Right lobe of liver (tissue), 6 donors: ENCODE results near the gene PAPOLG. TPM values are rescaled to one million over a fixed set of nuclear protein-coding genes. Genes with fewer than 3 reads are reported as not detected.

Source experiments
- ATAC-seq, 4 donors: fragments of 200-7000 bp; cut with Tn5 transposase; one replicate each; pipeline ENCODE4 v1.9.1; 2020; ENCODE audit warnings: mild to moderate bottlenecking in 4 of 4, moderate library complexity in 4 of 4
- DNase-seq, 3 donors: peaks; one replicate each; pipeline ENCODE4 v3.0.0-alpha.2; 2020
- H3K27ac ChIP-seq, 3 donors: fragments of 200-600 bp; one replicate each; pipeline ENCODE4 v1.8.0; 2022
- H3K27me3 ChIP-seq, 2 donors: fragments of 200-600 bp; one replicate each; pipeline ENCODE4 v1.8.0; 2022
- H3K36me3 ChIP-seq, 4 donors: fragments of 200-600 bp; sonication (generic) in 1 of 4; one replicate each; pipeline versions ENCODE4 v1.5.1 to v1.8.0; 2017 to 2022; ENCODE audit warnings: control low read depth in 1 of 4
- H3K4me1 ChIP-seq, 4 donors: fragments of 200-600 bp; sonication (generic) in 1 of 4; one replicate each; pipeline versions ENCODE4 v1.5.1 to v1.8.0; 2017 to 2022; ENCODE audit warnings: control low read depth in 1 of 4
- H3K4me3 ChIP-seq, 3 donors: fragments of 200-600 bp; one replicate each; pipeline ENCODE4 v1.8.0; 2022
- H3K9me3 ChIP-seq, 4 donors: fragments of 200-600 bp; sonication (generic) in 1 of 4; one replicate each; pipeline versions ENCODE4 v1.5.1 to v1.8.0; 2017 to 2022; ENCODE audit warnings: control low read depth in 1 of 4
- CTCF ChIP-seq, 4 donors: fragments of 200-600 bp in 3 of 4; fragments of 450-650 bp in 1 of 4; IDR thresholded peaks; one replicate each; pipeline versions ENCODE4 v1.5.1 to v1.8.0; 2016 to 2022; ENCODE audit warnings: antibody characterized with exemption in 4 of 4, mild to moderate bottlenecking in 2 of 4
- POLR2A ChIP-seq: fragments of 450-650 bp; IDR thresholded peaks from one replicate; pipeline ENCODE4 v1.6.1; 2017; ENCODE audit warnings: antibody characterized with exemption, mild to moderate bottlenecking
- WGBS: methylation state at CpG from one replicate; pipeline ENCODE4 v1.1.6; 2018; ENCODE audit warnings: low coverage, low lambda C conversion rate; ENCODE audit not compliant: insufficient coverage; ENCODE audit errors: missing lambda C conversion rate; 5-methylcytosine and 5-hydroxymethylcytosine counted together
- intact Hi-C, 2 donors: fragments of 100-400 bp; cut with DNase I; formaldehyde crosslinking; loops; one replicate each; pipeline versions ENCODE4 v1.11.2 to v1.14.1; 2022
- total RNA-seq, 6 experiments: library from RNA; depleted of rRNA in 2 of 6; stranded (reverse); fragments of >200 nt in 2 of 6; fragmentation: NEBNext Ultra II Directional in 3 of 6; extraction: Animal tissue kit (Norgen Biotek cat#: 25700) in 3 of 6; gene quantifications; one replicate each; pipeline versions ENCODE4 v1.1.0 to v1.2.4, GENCODE V29; 2016 to 2023
- donor health status: DM: no; HTN: yes; CAD: no.
- donor health status: DM: no; HTN: no; CAD: no.
- donor health status: DM: no; HTN: no; CAD: no.
- donor health status: DM: no; HTN: yes; CAD: no.
- donor health status: DM: no; HTN: yes; CAD: no.

The PAPOLG gene
- total RNA-seq, 6 experiments from 2014 or later: 3.6 to 5.9 (median 4.2) TPM

GRCh38 chr2:60778352-60778751, 22.3 kb downstream of the PAPOLG start:
- intact Hi-C loops: no loop called here
- H3K4me1 ChIP-seq: peaks cover 0 to 9% (median 0%) of the 10 kb centered on the region in 4 donors
- no peaks in the 10 kb centered on the region for H3K9me3 ChIP-seq
- 65% methylated on average over 3 of the region's 3 CpGs for WGBS
- no peak overlapping the region for H3K27ac ChIP-seq
- no peaks in the 10 kb centered on the region for H3K27me3 ChIP-seq
- no peak for DNase-seq
- peaks cover 0 to 65% (median 1%) of the 10 kb centered on the region in 4 donors for H3K36me3 ChIP-seq
- TF ChIP-seq CTCF (IDR thresholded peaks at IDR 0.05) (no peak), POLR2A (no peak)
- no peak overlapping the region for H3K4me3 ChIP-seq
- ATAC-seq: no peak

- Histone ChIP-seq H3K27ac (no peak overlapping the region), H3K9me3 (no peaks in the 10 kb centered on the region), H3K27me3 (no peaks in the 10 kb centered on the region), H3K4me3 (no peak overlapping the region), H3K4me1 (peaks cover 0 to 9% (median 0%) of the 10 kb centered on the region in 4 donors), H3K36me3 (peaks cover 0 to 64% (median 5%) of the 10 kb centered on the region in 4 donors)
- peak; percentile 66 to 82 (median 81) for ATAC-seq
- DNase-seq: no peak
- intact Hi-C loops: no loop called here
- TF ChIP-seq POLR2A: no peak
- no peak for TF ChIP-seq CTCF (IDR thresholded peaks at IDR 0.05)
- 36% methylated on average over 5 of the region's 5 CpGs for WGBS
Measured at GRCh38 chr2:60779426-60779825, 23.4 kb downstream of the PAPOLG start.

DNA sequence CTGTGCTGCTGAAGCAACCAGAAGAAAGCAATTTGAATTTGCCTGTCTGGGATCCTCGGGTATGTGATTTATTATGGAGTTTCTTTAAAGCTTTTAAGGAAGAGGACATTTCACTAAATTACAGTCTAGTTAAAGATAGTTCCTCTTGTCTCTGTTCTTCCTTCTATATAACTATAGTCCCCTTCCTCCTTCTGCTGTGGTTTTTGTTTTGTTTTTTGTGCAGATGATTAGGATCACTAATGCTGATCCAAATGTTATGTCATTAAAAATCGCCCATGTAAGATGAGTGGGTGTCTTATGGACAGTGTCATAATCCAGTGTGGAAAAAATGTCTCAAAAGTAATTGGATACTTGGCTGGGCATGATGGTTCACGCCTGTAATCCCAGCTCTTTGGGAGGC, 24.7 kb downstream of the PAPOLG start:
- TF ChIP-seq CTCF (IDR thresholded peaks at IDR 0.05) (no peak), POLR2A (no peak)
- no peak overlapping the region for H3K27ac ChIP-seq
- no peak overlapping the region for H3K4me3 ChIP-seq
- DNase-seq (no peak), ATAC-seq (peak in 2 of 4 donors; percentile 38 to 42)
- no peaks in the 10 kb centered on the region for H3K9me3 ChIP-seq
- intact Hi-C loops: no loop called here
- no peaks in the 10 kb centered on the region for H3K27me3 ChIP-seq
- peaks cover 0 to 64% (median 5%) of the 10 kb centered on the region in 4 donors for H3K36me3 ChIP-seq
- H3K4me1 ChIP-seq: peaks cover 0 to 9% (median 0%) of the 10 kb centered on the region in 4 donors
- 78% methylated on average over 3 of the region's 3 CpGs for WGBS

DNA sequence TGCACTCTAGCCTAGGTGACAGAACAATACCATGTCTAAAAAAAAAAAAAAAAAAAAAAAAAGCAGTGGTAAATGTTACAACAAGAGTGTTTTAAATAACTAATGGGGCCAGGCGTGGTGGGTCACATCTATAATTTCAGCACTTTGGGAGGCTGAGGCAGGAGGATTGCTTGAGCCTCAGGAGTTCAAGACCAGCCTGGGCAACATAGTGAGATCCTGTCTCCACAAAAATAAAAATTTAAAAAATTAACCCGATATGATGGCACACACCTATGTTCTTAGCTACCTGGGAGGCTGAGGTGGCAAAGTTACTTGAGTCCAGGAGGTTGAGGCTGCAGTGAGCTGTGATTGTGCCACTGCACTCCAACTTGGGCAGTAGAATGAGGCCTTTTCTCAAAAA, 37.1 kb downstream of the PAPOLG start:
- Histone ChIP-seq H3K4me1 (peaks cover 0 to 7% (median 0%) of the 10 kb centered on the region in 4 donors), H3K27ac (no peak overlapping the region), H3K27me3 (no peaks in the 10 kb centered on the region), H3K9me3 (no peaks in the 10 kb centered on the region), H3K36me3 (peaks cover under 1 to 55% (median 10%) of the 10 kb centered on the region in 4 donors), H3K4me3 (no peak overlapping the region)
- no peak for ATAC-seq
- intact Hi-C loops: loop anchor here in 1 of 2 donors (10.0 kb wide), 1 partner anchor 202 kb away; no protein-coding TSS in a partner anchor
- no peak for TF ChIP-seq POLR2A
- no peak for TF ChIP-seq CTCF (IDR thresholded peaks at IDR 0.05)
- no peak for DNase-seq
- WGBS: 86% methylated on average over 2 of the region's 2 CpGs
